ENCODE results near the gene ACVR2A.

DNA sequence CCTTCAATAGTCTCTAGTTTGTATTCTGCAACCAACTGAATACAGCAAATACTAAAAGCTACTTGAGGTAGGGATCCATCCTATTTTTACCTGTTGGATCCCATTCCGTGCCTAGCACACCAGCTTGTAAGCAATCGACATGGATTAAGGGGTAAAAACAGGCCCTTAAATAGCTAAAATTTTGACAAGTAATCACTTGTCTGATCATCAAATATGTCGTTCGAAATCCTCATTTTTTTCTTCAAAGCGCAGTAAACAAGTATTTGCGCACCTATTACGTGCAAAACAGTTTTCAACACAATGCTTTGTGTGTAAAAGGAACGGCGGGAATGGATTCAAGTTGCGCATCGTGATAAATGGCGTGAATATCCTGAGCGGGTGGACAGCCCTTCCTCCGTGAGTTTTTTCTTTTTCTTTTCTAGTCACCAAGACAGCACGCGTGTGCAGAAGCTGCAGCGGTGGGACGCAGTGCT, 1.4 kb upstream of the ACVR2A start:
- no peak for TF ChIP-seq POLR2A (IDR thresholded peaks at IDR 0.05)
- TF ChIP-seq, protein P1, sequence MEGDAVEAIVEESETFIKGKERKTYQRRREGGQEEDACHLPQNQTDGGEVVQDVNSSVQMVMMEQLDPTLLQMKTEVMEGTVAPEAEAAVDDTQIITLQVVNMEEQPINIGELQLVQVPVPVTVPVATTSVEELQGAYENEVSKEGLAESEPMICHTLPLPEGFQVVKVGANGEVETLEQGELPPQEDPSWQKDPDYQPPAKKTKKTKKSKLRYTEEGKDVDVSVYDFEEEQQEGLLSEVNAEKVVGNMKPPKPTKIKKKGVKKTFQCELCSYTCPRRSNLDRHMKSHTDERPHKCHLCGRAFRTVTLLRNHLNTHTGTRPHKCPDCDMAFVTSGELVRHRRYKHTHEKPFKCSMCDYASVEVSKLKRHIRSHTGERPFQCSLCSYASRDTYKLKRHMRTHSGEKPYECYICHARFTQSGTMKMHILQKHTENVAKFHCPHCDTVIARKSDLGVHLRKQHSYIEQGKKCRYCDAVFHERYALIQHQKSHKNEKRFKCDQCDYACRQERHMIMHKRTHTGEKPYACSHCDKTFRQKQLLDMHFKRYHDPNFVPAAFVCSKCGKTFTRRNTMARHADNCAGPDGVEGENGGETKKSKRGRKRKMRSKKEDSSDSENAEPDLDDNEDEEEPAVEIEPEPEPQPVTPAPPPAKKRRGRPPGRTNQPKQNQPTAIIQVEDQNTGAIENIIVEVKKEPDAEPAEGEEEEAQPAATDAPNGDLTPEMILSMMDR (IDR thresholded peaks at IDR 0.05), result no peak
